ENCODE data around the gene KAZN.

Gene KAZN

DNA sequence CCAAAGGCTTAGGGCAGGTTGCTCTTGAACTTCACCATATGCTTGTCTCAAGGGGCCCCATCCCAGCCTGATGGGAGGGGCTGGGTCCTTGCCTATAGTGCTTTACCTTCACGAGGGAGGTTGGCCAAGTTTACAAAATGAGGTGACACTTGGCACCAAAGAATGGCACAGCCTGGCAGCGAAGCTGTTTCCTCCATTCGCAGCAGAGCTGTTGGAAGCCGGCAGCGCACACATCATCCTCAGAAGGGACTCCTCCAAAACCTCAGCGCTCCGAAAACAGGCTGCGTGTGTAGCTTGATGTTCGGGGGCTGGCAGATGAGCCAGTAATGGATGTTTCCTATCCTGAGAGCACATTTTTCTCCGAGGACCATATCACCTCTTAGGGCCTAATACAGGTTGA, 116.8 kb downstream of the KAZN start:
- DNase-seq (ENCODE audit: low read depth): no peak

DNA sequence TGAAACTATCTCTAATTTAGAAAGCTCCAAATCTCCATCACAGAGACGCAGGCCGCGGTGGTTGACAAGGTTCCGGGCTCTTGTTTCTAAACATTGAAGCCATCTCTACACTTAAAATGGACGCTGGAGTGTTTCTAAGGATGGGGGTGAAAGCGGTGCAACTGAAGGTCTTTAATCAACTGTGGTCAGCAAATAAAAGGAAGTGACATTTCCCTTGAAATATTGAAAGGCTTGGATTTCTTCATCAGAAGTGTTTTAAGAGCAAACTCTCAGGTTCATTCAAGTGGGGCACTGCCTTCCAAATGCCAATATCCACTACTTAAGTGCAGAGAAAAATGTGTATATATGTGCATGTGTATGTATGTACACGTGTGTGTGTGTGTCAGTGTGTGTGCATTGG, 117.3 kb downstream of the KAZN start:
- no peak for DNase-seq (ENCODE audit: low read depth)

DNA sequence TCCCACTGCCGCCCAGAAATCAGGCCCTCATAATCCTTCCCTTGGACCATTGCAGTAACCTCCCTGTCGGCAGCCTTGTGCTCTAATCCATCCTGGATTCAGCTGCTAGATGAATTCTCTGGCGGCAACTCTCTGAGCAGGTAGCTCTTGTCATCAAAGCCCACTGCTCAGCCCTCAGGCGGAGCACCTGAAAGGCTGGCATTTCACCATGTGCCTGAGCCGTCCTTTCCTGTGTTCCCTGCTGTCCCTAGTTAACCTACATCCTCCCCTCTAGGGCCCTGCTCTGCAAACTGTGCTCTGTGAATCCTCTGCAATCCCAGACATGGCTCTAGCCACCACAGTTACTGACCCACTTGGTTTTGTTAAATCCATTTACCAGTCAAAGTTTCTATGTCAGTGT, 118.0 kb downstream of the KAZN start:
- no peak for DNase-seq (ENCODE audit: low read depth)

DNA sequence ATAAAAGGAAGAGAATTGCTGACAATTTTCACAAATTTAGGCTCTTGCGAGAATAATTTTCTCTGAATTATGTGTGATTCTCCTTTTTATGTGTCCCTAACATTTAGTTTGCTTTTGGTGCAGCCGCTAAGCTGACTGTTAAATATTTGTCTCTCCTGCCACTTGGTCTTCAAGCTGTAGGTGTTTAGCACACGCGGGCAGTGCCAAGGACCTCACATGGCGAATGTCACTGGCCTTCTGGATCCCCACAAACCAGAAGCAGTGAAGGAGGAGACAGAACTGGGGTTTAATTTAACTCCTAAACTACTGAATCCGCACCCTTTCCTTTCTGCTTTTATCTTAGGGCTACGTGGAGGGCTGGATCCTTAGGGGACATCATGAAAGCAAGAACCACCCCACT, 120.0 kb downstream of the KAZN start:
- no peak for DNase-seq (ENCODE audit: low read depth)

DNA sequence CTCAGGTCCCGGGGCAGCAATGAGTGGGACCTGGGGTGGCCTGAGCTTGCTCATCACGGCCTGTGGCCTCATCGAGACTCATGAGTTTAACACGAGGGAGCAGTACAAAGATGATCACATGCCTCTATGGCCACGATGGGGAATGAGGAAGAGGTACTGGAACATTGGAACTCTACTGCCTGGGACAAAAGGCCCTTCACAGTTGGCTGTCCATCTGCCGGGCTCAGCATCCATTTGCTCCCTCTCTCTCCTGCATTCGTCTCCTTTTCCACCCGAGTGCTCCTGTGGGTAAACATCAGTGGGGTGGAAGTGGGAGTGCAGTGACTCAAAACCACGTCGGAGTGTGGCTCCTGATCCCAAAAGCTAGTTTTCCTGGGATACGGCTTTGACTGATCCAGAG, 124.9 kb downstream of the KAZN start:
- no peak for DNase-seq (ENCODE audit: low read depth)

DNA sequence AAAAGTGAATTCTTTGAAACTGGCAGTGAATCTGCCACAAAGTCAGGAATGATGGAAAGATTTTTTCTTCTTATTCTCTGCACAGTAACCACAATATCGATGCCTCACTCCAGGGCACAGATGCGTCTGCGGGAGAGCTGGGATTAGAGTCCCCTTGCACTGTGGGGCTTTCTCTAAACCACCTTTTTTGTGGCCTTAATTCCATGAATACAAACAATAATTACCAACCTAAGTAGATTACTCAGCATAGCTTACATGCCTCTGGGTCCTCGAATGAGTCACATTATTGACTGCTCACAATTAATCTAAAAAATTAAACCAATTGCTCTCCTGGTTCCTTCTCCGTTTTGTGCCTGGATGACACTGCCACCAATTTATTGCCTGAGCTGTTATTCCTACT, 125.8 kb downstream of the KAZN start:
- DNase-seq (ENCODE audit: low read depth): peak; percentile 2

DNA sequence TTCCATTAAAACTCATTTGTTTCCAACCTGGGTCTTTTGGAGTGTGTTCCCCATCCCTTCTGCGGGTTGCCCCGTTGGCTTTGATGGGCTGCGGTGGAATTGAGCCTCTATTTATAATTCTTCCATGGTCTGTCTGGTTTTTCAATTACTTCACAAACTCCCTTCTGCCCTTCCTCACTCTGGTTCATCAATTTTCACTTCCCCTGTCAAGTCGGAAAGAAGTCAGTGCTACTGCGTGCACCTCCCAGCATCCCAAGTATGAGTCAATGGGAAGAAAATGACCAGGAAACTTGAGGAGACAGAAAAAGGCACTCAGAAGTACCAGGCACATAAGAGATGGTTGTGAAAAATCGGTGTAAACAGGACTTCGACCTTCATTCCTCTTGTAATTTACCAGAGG, 126.2 kb downstream of the KAZN start:
- no peak for DNase-seq (ENCODE audit: low read depth)

DNA sequence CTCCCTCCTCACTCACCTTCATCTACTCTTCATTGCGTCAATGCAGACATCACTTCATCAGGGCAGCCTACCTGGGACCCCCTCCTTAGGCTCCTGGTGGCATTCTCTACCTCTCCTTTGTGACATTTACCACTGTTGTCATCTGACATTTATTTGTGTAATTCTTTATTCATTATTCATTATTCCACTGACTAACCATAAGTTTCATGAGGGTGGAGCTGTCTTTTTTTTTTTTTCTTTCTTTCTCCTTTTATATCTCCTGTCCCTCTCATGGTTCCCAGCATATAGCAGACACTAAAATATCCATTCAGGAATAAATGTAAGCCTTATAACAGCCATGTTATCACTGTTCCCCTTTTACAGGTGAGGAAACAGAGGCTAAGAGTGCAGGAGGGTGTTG, 126.8 kb downstream of the KAZN start:
- no peak for DNase-seq (ENCODE audit: low read depth)

DNA sequence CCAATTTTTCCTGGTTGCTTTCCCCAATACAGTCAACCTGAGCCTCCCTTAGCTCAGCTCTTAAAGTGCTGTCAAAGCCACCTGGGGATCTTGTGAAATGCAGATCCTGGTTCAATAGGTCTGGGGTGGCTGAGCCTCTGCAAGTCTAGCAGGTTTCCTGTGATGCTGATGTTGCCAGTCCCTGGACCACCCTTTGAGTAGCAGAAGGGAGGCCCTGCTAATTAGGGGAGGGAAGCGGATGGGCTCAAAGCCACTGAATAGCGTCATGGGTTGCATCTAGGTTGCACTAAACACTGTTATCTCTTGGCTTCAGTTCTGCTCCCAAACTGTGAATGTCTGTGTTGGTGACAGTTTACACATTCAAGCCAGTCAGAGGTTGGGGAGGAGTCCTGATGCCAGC, 127.2 kb downstream of the KAZN start:
- no peak for DNase-seq (ENCODE audit: low read depth)

DNA sequence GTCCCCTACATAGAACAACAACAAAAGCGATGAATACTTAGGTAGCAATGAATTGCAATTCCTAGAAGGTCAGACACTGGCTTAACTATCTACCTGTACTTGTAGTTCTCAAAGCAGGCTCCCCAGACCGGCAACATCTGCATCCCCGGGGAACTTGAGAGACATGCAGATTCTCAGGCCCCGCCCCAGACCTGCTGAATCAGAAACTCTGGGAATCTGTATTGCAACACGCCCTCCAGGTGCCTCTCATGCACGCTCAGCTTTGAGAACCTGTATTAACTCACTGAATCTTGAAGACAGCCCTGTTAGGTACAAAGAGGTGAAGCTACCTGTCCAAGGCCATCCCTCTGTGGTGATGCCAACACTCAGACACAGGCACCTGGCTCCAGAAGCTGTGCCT, 128.1 kb downstream of the KAZN start:
- DNase-seq (ENCODE audit: low read depth): no peak

DNA sequence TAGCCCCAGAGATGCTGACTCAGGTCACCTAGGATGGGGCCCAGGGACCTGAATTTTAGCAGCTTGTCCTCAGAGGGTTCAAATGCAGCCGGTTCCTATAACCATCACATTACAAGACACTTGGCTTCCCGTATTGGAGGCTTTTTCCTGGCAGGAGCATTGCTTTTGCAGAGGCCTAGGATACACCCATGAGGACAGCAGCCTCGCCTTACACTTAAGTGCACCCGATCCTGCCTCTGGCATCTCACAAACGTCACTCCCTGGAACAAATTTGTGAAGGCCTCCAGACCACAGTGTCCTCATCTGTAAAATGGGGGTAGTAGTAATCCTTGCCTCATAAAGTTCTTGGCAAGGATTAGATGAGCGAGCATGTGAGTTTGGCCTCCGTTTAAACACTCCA, 130.0 kb downstream of the KAZN start:
- DNase-seq (ENCODE audit: low read depth): no peak

DNA sequence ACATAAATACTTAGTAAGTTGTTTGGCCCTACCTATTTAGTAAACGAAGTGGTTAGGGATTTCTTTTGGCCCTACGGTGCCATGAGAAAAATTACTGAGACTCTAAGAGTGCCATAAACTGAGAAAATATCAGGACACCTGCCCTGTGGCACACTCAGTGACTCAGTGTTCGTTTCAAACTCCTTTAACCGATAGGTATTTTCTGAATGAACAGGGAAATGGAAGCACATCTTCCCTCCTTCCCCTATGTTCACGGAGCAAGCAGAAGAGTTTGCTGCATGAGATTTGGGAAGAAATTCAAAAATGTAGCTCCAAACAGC, 134.2 kb downstream of the KAZN start:
- no peak for DNase-seq (ENCODE audit: low read depth)

DNA sequence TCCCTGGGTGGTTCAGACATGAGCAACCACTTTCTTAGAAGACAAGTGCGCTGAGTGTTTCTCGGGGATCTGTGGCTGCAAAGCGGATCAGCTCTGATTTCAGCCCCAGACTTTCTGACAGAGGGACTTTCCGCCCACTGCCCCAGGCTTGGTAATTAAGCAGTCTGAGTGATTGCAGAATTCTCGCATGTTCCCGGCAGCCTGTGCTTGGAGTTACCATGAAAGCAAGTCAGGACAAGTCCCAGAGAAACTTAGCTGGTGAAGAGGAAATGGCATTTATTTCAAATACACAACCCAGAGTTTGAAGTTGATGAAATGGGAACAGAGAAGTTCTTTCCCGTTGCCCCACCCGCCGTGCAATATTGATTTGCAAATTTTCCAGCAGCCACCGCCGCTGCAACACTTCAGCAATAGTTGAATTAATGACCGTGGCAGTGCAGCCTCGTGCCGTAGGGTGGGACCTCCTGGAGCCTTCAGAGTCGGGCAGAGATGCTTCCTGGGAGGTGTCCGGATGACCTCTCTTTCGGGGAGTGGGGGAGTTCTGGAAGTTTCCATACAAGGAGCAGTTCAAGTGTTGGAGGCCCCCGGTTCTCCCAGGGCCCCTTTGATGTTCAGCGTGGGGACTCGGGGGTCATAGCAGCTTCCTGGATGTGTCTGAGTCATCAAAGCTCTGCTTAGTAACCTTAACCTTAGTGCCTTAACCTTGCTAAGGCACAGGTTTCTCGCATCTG, 134.7 kb downstream of the KAZN start:
- no peak for DNase-seq (ENCODE audit: low read depth)

DNA sequence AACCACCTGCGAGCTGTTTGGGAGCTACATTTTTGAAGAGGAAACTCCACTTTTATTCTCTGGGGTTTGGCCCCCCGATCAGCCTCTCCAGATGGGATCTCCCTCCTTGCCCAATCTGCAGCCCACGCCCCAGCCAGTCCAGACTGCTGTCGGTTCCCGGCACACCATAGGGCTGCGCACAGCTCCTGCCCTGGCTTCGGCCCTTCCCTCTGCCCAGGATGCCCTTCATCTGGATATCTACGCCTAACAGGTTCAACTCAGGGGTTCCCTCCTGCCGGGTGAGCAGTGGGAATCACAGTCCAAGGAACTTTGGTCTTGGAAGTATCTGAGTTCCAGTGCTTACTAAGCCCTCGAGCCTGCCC, 135.3 kb downstream of the KAZN start:
- DNase-seq (ENCODE audit: low read depth): no peak

DNA sequence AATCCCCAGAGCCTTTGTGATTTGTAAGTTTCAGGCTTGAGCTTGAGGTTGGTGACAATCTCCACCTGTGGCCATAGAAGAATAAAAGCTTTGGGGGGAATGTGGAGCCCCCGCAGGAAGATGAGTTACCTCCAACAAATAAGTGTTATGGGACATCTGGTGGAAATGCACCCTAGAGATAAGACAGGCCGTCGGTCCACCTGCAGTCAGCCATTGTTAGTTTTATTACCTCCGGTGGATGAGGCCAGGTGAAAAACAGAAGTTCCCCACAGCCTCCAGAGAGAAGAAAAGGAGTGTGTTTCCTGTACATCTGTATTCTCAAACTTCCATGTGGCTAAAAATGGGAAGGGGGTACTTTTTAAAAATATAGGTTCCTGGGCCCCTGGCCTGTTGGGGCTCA, 137.4 kb downstream of the KAZN start:
- no peak for DNase-seq (ENCODE audit: low read depth)

DNA sequence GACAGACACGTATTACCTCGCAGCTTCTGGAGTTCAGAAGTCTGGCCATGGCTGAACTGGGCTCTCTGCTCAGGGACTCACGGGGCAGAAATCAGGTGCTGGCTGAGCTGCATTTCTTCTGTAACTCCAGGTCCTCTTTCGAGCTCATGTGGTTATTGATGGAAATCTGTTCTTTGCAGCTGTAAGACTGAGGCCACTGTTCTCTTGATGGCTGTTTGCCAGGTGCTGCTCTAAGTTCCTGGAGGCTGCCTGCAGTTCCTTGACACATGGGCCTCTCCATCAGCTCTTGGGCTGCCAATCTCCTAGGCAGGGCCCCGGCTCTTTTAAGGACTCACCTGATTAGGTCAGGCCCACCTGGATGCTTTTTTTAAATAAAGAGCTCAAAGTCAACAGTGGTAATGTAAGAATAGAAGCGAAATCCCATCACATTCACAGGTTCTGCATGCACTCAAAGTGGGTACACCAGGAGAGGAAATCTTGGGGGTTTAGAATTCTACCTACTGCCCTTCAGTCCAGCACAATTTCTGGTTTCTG, 139.1 kb downstream of the KAZN start:
- no peak for DNase-seq (ENCODE audit: low read depth)

DNA sequence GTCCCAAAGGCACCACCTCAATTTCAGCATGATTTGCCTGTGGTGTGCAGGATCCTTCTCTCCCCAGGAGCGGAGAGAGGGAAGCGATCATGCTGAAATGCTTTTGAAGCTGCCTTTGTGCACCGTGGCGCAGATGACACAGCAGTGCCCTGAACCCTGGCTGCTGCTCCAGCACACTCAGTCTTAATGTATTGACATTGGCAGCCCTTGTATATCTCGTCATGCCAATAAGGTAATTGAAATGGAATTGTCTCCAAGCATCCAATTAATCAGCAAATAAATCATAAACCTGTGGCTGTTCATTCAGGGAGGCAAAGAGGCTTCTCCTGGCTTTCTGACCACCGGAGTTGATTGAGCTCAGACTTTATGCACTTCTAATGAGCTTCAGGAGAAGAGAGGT, 139.8 kb downstream of the KAZN start:
- DNase-seq (ENCODE audit: low read depth): no peak

DNA sequence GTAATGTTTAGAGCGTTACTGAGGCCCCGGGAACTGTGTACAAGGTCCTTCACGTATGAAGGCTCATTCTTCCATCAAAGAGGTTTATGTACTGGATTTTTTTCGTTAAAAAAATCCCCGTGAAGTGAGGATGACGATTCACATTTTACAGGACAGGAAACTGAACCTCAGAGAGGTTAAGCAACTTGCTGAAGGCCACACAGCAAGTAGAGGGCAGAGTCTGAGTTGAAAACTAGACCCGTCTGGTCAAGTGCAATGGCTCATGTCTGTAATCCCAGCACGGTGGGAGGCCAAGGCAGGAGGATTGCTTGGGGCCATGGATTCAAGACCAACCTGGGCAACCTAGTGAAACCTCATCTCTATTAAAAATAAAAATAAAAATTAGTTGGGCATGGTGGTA, 140.2 kb downstream of the KAZN start:
- no peak for DNase-seq (ENCODE audit: low read depth)

DNA sequence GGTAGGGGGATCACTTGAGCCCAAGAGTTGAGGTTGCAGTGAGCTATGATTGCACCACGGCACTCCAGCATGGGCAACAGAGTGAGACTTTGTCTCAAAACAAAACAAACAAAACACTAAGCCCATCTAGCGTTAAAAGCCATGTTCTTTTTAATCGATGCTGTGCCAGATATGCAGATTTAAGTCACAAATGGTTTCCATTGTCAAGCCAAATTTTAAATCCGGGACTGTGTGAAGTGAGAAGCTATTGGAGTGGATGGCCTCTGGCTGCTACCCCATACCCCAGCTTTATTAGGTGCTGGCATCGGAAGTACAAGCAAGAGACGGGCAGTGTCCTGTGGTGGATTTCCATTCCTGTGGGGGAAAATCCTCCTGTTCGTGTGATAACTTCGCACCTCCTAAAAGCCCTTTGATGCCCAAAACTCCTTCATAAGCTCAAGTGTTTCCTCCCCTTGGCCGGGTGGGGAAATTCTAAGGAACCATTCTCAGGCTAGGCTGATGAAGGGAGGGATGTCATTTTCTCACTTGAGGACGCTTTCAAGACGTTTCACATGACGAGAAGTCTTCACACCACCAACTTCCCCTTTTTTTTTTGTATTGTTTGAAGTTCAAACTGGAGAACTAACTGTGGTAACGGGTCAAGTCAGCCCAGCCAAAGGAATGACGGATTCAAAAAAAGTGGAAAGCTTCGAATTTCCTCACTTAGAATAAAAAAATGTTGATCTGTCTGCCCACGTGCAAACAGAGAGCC, 140.8 kb downstream of the KAZN start:
- DNase-seq (ENCODE audit: low read depth): no peak

DNA sequence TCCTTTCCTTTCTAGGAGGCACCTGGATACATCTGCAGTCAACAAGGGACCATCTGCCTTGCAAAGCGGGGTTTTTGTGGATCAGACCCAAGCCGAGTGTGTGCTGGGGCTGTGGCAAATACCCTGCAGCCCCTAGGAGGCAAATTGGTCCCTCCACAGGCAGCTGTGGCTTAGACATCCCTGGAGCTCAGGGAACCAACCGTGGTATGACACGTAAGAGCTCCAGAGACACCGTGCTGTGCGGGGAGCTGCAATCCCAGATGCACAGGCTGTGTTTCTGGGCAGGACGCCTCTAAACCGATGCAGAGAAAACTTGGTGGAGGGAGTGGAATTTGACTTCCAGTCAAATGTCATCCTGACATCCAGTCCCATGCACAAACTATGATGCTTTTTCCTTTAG, 141.5 kb downstream of the KAZN start:
- no peak for DNase-seq (ENCODE audit: low read depth)

DNA sequence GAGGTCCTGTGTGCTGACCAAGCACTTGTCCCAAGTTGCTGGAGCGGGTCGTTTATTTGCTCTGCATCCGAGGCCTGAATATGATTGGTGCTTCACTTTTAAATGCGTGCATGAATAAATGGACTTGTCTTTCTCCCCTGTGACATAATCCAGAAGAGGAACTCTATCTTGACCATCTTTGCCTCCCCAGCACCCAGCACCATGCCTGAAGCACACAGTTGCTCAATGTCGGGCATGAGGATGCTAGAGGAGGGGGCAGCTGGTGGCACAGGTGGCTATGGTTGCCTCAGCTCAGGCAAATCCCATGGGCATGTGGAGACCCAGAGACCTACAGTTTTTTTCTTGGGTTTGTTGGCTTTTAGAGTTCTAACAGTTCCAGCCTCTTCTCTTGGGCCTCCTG, 142.6 kb downstream of the KAZN start:
- DNase-seq (ENCODE audit: low read depth): no peak

DNA sequence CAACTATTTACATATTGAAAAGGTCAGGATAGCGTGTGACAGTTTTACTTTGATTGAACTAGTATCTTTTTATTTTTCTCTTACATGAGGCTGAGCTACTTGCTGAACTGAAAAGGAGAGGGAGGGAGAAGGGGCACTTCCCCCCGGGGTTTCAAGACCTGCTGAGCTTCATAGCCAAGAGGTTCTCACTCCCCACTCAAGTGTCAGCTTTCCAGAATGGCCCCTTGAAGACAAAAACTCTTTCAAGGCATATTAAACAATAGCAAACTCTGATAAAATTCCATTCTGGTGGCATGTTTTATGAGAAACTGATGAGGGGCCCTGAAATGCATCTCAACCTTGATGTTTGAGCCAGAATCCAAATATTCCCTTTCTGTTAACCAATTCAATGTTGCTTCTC, 143.0 kb downstream of the KAZN start:
- DNase-seq (ENCODE audit: low read depth): no peak

DNA sequence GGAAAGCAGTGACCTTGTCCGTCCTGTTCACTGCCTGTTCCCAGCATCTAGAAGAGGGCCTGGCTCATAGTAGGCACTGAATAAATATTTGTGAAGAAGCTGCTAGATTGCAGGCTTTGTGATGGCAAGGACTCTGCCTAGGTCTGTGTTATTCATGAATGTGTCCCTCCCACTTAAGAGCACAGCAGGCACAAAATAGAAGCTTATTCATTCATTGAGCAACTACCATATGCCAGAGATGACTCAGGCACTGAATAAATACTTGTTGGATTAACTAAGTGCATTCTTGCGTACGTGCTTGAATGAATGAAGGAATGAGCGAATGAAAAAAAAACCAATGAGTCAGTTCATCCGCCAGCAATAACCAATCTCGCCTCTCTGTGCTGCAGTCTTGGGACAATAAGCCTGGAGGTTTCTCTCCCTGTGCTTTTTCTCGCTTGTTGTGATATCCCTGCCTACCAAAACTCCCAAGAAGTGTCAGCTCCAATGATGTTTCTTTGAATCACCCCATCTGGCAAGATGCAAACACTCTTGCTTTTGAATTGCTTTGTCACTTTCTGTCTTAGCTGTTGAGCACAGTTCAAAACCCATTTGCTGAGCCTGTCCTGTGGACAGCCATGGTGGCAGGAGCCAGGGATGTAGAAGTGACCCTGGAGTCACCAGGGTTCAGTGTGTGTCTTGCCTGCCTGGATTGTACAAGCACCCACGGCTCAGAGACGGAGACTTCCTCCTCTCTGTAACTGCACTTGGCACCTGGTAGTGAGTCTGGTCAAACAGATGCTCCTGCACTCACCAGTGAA, 143.9 kb downstream of the KAZN start:
- DNase-seq (ENCODE audit: low read depth): peak; percentile 79
